NCI-H1436 (cell line): ENCODE data around the gene FSTL3.

ENCODE experiments used
- DNase-seq: peaks from one replicate; lab custom pipeline; 2025; lab: John Stamatoyannopoulos, UW

The FSTL3 gene

GRCh38 chr19:645912-646778 is 30.0 kb upstream of the FSTL3 start:
- no peak for DNase-seq

- no peak for DNase-seq
Measured at GRCh38 chr19:646779-647565, 29.2 kb upstream of the FSTL3 start.

GRCh38 chr19:647566-648284 is 28.5 kb upstream of the FSTL3 start:
- no peak for DNase-seq

GRCh38 chr19:648305-648704 is 27.9 kb upstream of the FSTL3 start:
- no peak for DNase-seq

GRCh38 chr19:648904-649801 is 27.0 kb upstream of the FSTL3 start:
- no peak for DNase-seq

- DNase-seq: no peak
Measured at GRCh38 chr19:650121-650520, 26.1 kb upstream of the FSTL3 start.

GRCh38 chr19:651114-651818 is 24.9 kb upstream of the FSTL3 start:
- no peak for DNase-seq

- DNase-seq: no peak
Measured at GRCh38 chr19:651991-652390, 24.2 kb upstream of the FSTL3 start.

- DNase-seq: no peak
Measured at GRCh38 chr19:652467-653389, 23.5 kb upstream of the FSTL3 start.

- DNase-seq: no peak
Measured at GRCh38 chr19:653425-653824, 22.8 kb upstream of the FSTL3 start.

- DNase-seq: no peak
Measured at GRCh38 chr19:655691-656090, 20.5 kb upstream of the FSTL3 start.

- DNase-seq: no peak
Measured at GRCh38 chr19:656751-657559, 19.2 kb upstream of the FSTL3 start.

GRCh38 chr19:657611-658010 is 18.6 kb upstream of the FSTL3 start:
- no peak for DNase-seq

GRCh38 chr19:658059-658839 is 17.9 kb upstream of the FSTL3 start:
- DNase-seq: no peak

- DNase-seq: no peak
Measured at GRCh38 chr19:658916-659839, 17.0 kb upstream of the FSTL3 start.

GRCh38 chr19:660793-661426 is 15.3 kb upstream of the FSTL3 start:
- DNase-seq: no peak
